DND-41 (cell line): ENCODE results near the gene IGSF23.

ENCODE experiments used
- ATAC-seq: fragments of 200-7000 bp; cut with Tn5 transposase; 3 replicates; pipeline ENCODE4 v1.9.1; 2021; ENCODE audit warnings: low read depth; ENCODE audit not compliant: insufficient read depth
- DNase-seq: peaks from one replicate; pipeline ENCODE4 v3.0.0-alpha.2; 2020
- H2AFZ ChIP-seq: 2 replicates; pipeline ENCODE4 v1.6.0; 2012; ENCODE audit warnings: low read depth, low read length
- H3K27ac ChIP-seq: 2 replicates; pipeline ENCODE4 v1.5.1; 2012; ENCODE audit warnings: low read length, inconsistent platforms
- H3K27me3 ChIP-seq: fragments of 200-600 bp; sonication (generic); 2 replicates; pipeline ENCODE4 v1.6.0; 2012; ENCODE audit warnings: low read length, mild to moderate bottlenecking, inconsistent platforms; ENCODE audit not compliant: insufficient read depth, poor library complexity
- H3K36me3 ChIP-seq: 2 replicates; pipeline ENCODE4 v1.5.1; 2012; ENCODE audit warnings: low read length, inconsistent platforms; ENCODE audit not compliant: insufficient read depth
- H3K4me1 ChIP-seq: 2 replicates; pipeline ENCODE4 v1.5.1; 2012; ENCODE audit warnings: mild to moderate bottlenecking, low read length; ENCODE audit not compliant: insufficient read depth
- H3K4me2 ChIP-seq: 2 replicates; pipeline ENCODE4 v1.6.0; 2012; ENCODE audit warnings: mild to moderate bottlenecking, moderate library complexity, low read length, inconsistent platforms; ENCODE audit not compliant: insufficient read depth
- H3K4me3 ChIP-seq, 2 experiments: fragments of 200-600 bp in 1 of 2; shearing (Covaris generic) in 1 of 2; 2 replicates each; pipeline ENCODE4 v1.5.1; 2012 to 2016; ENCODE audit warnings: inconsistent platforms in 2 of 2, low read length in 2 of 2, mild to moderate bottlenecking in 2 of 2, low read depth in 1 of 2, moderate library complexity in 1 of 2
- H3K79me2 ChIP-seq: 2 replicates; pipeline ENCODE4 v1.6.0; 2012; ENCODE audit warnings: low read length, inconsistent platforms; ENCODE audit not compliant: insufficient read depth
- H3K9ac ChIP-seq: 2 replicates; pipeline ENCODE4 v1.6.0; 2012; ENCODE audit warnings: low read depth, mild to moderate bottlenecking, inconsistent platforms, low read length, moderate library complexity
- H3K9me3 ChIP-seq: 2 replicates; pipeline ENCODE4 v1.5.1; 2012; ENCODE audit warnings: low read length, moderate library complexity, mild to moderate bottlenecking, inconsistent platforms; ENCODE audit not compliant: insufficient read depth, severe bottlenecking
- H4K20me1 ChIP-seq: 2 replicates; pipeline ENCODE4 v1.6.0; 2012; ENCODE audit warnings: low read length; ENCODE audit not compliant: insufficient read depth
- CTCF ChIP-seq: IDR thresholded peaks from 2 replicates; pipeline ENCODE4 v1.5.1; 2012; ENCODE audit warnings: borderline replicate concordance, low read length, moderate library complexity, mild to moderate bottlenecking; ENCODE audit not compliant: poor library complexity, severe bottlenecking; ENCODE audit errors: extremely low read depth
- EZH2 ChIP-seq: IDR thresholded peaks from 3 replicates; pipeline ENCODE4 v1.6.1; 2012; ENCODE audit warnings: borderline replicate concordance, low read depth, mild to moderate bottlenecking, moderate library complexity, low read length, inconsistent platforms; ENCODE audit not compliant: severe bottlenecking

IGSF23 gene

GRCh38 chr19:44602081-44602480 is 11.3 kb upstream of the IGSF23 start:
- Histone ChIP-seq H3K4me1 (no peaks in the 10 kb centered on the region), H2AFZ (no peak overlapping the region), H3K27me3 (no peaks in the 10 kb centered on the region), H3K4me2 (no peak overlapping the region), H3K9me3 (no peaks in the 10 kb centered on the region), H3K9ac (no peak overlapping the region), H3K27ac (no peak overlapping the region), H3K36me3 (no peaks in the 10 kb centered on the region), H3K79me2 (no peaks in the 10 kb centered on the region), H3K4me3 (no peak overlapping the region), H4K20me1 (no peaks in the 10 kb centered on the region)
- no peak for ATAC-seq
- no peak for DNase-seq
- TF ChIP-seq CTCF: no peak
- TF ChIP-seq EZH2: no peak

DNA sequence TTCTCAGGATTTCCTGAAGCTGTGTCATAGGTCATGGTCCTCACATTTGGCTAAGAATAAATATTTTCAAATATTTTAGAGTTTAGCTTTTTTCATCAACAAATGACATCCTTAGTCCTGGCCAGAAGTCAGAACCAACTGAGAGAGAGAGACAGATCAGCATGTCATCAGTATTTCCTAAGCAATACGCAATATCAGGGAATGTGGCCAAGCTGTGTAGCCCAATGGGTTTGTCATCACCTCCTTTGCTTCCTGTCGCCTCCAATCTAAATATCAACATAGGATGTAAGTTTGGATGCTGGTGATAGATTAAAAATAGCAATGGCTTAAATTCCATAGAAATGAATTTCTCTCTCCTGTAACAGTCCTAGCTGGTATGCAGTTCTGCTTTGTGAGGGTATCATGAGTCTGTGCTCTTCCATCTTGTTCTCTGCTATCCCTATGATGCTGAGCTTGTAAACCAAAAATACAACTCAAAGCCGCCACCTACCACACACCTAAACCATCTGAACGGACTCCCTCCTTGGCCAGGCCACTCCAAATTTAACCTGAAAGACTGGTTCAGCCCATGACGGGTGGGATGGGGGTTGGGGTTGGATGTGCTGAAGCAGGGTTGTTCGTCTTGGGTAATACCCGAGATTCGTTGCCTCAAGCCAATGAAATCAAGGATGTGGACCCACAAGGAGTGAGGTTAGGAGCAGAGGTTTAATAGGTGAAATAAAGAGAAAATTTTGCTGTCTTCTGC is 10.0 kb upstream of the IGSF23 start:
- DNase-seq: no peak

GRCh38 chr19:44604241-44604640 is 9.1 kb upstream of the IGSF23 start:
- H4K20me1 ChIP-seq: no peaks in the 10 kb centered on the region
- H3K4me1 ChIP-seq: no peaks in the 10 kb centered on the region
- DNase-seq (no peak), ATAC-seq (no peak)
- H3K27ac ChIP-seq: no peak overlapping the region
- no peak for TF ChIP-seq CTCF
- TF ChIP-seq EZH2: no peak
- H3K4me2 ChIP-seq: no peak overlapping the region
- no peaks in the 10 kb centered on the region for H3K79me2 ChIP-seq
- H3K4me3 ChIP-seq: no peak overlapping the region
- H3K9me3 ChIP-seq: no peaks in the 10 kb centered on the region
- no peak overlapping the region for H2AFZ ChIP-seq
- no peak overlapping the region for H3K9ac ChIP-seq
- H3K27me3 ChIP-seq: no peaks in the 10 kb centered on the region
- H3K36me3 ChIP-seq: no peaks in the 10 kb centered on the region

More for the DNA sequence above, 10.0 kb upstream of the IGSF23 start:
- H3K4me2 ChIP-seq: no peak overlapping the region
- no peaks in the 10 kb centered on the region for H3K9me3 ChIP-seq
- ATAC-seq: no peak
- H4K20me1 ChIP-seq: no peaks in the 10 kb centered on the region
- H3K27ac ChIP-seq: no peak overlapping the region
- H3K79me2 ChIP-seq: no peaks in the 10 kb centered on the region
- no peaks in the 10 kb centered on the region for H3K36me3 ChIP-seq
- H2AFZ ChIP-seq: no peak overlapping the region
- H3K4me1 ChIP-seq: no peaks in the 10 kb centered on the region
- H3K27me3 ChIP-seq: no peaks in the 10 kb centered on the region
- no peak overlapping the region for H3K9ac ChIP-seq
- TF ChIP-seq EZH2 (no peak), CTCF (no peak)
- H3K4me3 ChIP-seq: no peak overlapping the region
